Activated effector memory CD4-positive, alpha-beta T cell treated with Interleukin-2 at 50 U/mL for 16 hours (primary cell): ENCODE measurements around the gene PSMD8.
A peak's percentile ranks its signal among the peaks of the same experiment; 100 is the strongest.
"Not testable (repeated sequence)": the region's sequence is repeated elsewhere in the genome, so short reads cannot be mapped to it uniquely, and the experiment has no call there.

Experiments used
- DNase-seq: peaks from one replicate; pipeline ENCODE4 v3.0.0-alpha.2; 2020

Gene PSMD8

DNA sequence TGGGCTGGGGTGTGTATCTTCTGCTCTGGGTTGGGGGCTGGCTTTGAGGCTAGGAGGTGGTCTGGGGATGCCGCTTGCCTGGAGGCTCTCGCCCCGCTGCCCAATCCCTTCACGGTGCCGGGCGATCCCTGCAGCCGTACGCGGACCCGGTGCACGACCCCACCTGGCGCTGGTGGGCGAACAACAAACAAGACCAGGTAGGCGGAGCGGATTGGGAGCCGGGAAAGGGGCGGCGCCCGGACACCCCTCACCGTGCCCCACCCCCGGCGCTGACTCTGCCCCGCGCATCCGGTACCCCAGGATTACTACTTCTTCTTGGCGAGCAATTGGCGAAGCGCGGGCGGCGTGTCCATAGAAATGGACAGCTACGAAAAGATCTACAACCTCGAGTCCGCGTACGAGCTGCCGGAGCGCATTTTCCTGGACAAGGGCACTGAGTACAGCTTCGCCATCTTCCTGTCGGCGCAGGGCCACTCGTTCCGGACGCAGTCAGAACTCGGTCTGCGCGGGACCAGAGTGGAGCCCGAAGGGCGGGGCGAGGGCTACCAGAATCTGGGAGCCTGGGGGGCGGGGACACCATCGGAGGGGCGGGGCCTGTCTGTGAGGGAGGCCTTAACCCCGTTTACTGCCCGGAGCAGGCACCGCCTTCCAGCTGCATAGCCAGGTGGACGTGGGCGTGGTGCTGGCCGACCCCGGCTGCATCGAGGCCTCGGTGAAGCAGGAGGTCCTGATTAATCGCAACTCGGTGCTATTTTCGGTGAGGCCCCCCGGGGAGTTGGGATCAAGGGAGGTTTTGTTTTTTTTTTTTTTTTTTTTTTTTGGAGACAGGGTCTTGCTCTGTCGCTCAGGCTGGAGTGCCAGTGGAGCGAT, 12.1 kb upstream of the PSMD8 start:
- DNase-seq: peak; percentile 64

- DNase-seq: not testable (repeated sequence)
Measured at GRCh38 chr19:38362946-38363688, 11.3 kb upstream of the PSMD8 start.

DNA sequence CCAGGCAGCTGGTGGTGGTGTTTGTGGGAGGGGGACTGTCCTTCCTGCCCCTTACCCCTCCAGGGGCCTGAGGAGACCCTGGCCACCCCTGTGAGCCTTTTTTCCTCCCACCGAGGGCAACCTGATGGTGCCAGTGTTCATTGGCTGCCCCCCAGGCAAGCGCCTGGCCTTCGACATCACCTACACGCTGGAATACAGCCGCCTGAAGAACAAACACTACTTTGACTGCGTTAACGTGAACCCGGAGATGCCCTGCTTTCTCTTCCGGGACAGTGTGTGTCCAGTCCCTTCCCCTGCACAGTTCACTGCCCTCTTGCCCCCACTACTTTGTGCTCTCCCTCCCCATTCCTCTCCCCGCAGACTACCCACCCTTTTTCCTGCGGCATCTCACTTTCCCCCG, 7.3 kb upstream of the PSMD8 start:
- no peak for DNase-seq

DNA sequence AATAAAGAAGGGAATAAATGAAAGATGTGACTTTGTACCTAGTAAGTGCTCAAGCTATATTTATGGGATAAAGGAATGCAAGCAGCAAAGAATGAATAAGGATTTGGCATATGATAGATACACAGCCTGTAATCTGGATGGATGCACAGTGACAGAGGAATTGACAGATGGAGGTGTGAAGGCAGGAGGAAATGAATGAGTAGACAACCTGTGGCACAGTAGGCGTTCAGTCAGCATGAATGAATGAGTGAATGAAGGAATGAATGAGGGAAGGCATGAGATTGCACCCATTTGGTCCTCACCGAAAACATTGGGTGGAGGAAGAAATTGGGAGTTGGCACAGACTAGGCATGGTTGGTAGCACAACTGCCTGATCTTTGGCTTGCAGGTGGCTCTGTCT, 4.8 kb upstream of the PSMD8 start:
- DNase-seq: no peak

GRCh38 chr19:38370299-38370698, 4.1 kb upstream of the PSMD8 start:
- DNase-seq: no peak

GRCh38 chr19:38371081-38371480, 3.3 kb upstream of the PSMD8 start:
- no peak for DNase-seq

- no peak for DNase-seq
Measured at GRCh38 chr19:38373907-38374331, 452 bp upstream of the PSMD8 start.

DNA sequence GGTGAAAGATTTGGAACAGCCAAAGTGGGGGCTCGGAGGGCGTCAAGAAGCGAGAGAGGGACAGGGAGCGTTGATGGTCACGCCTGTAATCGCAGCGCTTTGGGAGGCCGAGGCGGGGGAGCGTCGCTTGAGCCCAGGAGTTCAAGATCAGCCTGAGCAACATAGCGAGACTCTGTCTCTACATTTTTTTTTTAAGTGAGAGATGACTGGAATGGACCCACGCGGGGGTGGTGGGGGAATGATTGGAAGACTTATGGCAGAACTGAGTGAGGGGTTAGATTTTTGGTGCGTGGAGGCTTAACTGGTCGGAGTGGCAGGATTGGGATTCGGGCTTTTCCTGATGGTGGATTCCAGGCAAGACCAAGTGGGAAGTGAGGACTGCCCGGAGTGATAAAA, 725 bp downstream of the PSMD8 start:
- DNase-seq: no peak

- DNase-seq: no peak
Measured at GRCh38 chr19:38375748-38376147, 1.4 kb downstream of the PSMD8 start.

DNA sequence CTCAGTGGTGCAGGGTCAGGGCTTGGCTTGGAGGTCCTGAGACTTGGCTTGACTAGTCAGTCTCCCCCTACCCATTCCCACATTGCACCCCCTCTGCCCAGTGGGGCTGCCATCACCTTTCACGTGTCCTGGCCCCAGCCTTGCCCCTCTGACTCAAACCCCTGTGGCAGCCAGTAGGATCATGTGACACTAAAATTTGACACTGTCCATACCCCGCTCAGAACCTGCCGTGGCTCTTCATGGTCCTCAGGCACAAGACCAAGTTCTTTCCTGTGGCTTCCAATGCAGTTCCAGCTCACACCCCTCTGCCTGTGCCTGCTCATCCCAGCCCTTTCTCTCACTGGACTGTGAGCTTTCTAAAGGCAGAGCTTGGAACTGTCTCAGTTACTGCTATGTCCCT, 2.2 kb downstream of the PSMD8 start:
- DNase-seq: no peak

GRCh38 chr19:38377052-38377451, 2.7 kb downstream of the PSMD8 start:
- no peak for DNase-seq

GRCh38 chr19:38378866-38379265, 4.5 kb downstream of the PSMD8 start:
- no peak for DNase-seq

DNA sequence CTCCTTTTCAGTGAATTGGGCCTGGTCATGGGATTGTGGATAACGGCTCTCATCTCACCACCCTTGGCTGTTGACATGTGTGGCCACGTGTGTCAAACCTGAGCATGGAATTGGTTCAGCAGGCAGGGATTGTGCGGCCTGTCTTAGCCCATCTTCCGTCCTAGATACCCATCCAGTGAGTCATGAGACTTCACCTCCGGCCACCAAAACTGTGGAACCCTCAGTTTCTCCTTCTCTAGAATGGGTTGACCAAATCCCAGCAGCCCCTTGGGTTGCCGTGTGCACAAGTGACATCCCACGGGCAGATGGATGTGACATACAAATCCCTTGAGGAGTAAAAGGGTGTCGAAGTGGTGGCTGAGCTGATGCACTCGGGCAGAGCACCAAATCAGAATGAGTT, 6.8 kb downstream of the PSMD8 start:
- no peak for DNase-seq

DNA sequence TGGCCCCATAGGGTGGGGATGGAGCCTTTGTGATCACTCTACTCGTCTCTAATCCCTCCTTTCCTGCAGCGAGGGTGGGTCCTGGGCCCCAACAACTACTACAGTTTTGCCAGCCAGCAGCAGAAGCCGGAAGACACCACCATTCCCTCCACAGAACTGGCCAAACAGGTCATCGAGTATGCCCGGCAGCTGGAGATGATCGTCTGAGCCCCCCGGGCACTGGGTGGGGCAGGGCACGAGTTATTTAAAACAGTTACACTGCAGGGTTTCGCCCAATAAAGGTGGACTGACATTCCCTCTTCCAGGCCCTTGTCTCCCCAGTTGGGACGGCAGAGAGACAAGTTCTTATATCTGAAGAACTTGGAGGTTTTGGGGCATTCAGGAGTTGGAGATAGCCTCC, 8.8 kb downstream of the PSMD8 start:
- no peak for DNase-seq

DNA sequence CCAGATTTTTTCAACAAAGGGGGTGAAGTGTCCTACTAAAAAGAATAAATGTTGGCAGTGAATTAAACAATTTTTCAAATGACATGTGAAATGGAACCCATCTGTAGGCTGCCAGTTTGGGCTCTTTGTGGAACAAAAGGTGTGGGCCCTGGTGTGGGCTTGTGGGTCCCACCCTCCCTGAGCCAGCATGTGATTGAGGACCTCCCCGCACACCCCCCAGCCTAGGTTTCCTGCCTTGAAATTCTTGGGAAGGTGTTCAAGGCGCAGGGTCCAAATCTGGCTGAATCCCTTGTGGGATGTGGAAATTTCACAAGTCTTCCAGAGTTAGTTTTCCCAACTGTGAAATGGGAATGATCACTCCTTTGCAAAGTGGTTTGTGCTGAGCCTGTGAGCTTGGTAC, 9.4 kb downstream of the PSMD8 start:
- no peak for DNase-seq

DNA sequence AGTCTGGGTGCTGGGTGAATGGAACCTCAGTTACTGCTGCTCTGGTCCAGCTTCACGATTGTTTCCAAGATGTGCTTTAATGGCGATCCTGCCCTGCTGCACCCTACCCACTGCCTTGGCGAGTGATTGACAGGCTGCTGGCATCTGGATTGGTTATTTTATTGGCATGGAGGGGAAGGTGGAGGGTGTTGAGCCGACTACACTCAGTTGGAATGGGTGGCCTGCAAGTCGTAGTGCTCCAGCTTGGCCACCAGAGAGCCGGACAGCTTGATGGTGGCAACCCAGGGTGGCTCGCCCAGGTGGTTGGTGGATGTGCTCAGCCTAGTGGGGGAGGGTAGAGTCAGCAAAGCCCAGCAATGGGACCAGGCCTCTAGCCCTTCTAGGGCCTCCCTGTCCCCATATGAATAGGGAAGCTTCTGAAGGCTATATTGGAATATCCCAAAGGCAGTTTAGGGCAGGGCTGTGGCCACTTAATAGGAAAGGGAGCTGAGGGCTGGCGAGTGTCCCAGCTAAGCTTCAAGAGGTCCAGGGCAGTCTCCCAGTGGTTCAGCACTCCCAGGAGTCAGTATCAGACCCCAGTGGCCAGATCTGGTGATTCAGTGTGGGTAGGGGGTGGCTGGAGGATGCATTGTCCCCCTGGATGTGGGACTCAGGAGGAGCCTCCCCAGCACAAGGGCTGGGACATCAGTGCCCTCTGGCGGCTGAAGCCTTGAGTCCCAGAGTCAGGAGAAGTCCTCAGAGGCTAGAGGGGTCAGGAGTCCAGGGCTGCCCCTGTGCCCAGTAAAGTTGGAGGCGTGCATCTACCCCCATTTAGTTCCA, 10.0 kb downstream of the PSMD8 start:
- DNase-seq: no peak

DNA sequence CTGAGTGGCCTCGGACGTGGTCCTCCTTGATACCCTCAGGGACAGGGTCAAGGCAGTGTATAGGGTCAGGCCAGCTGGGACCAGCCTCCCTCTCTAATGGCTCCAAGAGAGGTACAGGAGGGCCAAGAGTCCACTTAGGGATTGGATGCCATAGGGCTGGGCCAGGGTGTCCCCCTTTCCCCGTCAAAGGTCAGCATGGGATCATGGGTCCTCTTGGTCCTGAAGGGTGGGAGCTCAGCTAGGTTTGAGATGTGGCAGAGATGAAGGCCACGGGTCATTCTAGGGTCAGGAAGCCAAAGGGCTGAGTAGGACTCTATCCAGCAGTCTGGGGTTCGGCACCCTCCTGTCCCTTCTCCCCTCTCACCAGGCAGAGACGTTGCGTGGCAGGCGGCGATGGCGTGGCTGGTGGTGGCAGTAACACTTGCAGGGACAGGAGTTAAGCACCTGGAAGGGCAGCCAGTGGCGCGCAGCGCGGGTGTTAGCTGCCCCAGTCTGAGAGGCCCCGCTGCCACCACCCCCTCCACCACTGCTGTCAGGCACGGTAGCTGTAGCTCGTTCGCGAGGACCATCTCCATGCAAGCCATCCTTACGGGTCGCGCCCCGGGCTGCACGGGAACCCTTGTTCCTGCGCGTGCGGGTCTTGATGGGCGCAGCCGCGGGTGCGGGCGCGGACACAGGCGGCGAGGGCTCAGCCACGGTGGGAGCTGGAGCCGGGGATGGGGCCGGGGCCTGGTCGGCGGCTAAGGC, 10.9 kb downstream of the PSMD8 start:
- DNase-seq: no peak

- DNase-seq: no peak
Measured at GRCh38 chr19:38385804-38386257, 11.5 kb downstream of the PSMD8 start.

GRCh38 chr19:38386300-38386970, 12.1 kb downstream of the PSMD8 start:
- no peak for DNase-seq

DNA sequence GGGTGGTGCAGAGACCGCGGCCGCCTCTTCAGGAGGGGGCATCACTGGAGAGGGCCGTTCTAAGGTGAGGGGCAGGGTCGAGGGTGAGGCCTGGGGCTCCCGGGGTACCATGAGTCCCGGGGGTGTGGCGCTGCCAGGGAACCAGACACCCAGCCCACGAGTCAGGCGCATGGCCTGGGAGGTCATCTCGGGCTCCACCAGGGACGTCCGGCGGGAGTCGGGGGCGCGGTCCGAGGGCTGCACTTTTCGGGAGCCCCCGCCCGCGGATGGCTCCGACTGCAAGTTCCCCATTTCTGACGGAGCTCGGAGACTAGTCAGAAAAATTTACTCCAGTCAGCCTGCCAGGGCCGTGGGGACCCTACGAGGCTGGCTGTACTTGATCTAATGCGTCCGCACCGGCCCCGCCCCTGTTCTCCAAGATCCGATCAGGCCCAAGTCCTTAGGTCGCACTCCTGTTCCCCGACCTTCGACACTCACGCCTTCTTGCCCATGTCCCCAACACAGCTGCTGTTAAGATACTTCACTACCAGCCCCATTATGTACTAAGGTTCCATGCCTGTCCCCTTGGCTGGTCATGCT, 12.7 kb downstream of the PSMD8 start:
- DNase-seq: no peak

GRCh38 chr19:38387550-38388348, 13.4 kb downstream of the PSMD8 start, which contains the start of gene GGN:
Gene GGN (minus strand): TSS chr19:38388034. CDS start chr19:38387261, 773 bp downstream.
- DNase-seq: peak; percentile 68
